Kidney epithelial cell (primary cell): ENCODE data around the gene PLEKHM3. TPM values are rescaled to one million over a fixed set of nuclear protein-coding genes. Genes with fewer than 3 reads are reported as not detected.

Source experiments
- DNase-seq: peaks from one replicate; pipeline ENCODE4 v3.0.0-alpha.2; 2010; ENCODE audit warnings: low read depth
- H3K27me3 ChIP-seq: 2 replicates; pipeline ENCODE4 v1.6.0; 2011; ENCODE audit warnings: low read length; ENCODE audit not compliant: control insufficient read depth, insufficient read depth
- H3K36me3 ChIP-seq: 2 replicates; pipeline ENCODE4 v1.5.1; 2011; ENCODE audit warnings: low read length; ENCODE audit not compliant: control insufficient read depth, insufficient read depth
- H3K4me3 ChIP-seq: 2 replicates; pipeline ENCODE4 v1.5.1; 2011; ENCODE audit warnings: low read depth, mild to moderate bottlenecking, control low read depth, low read length
- CTCF ChIP-seq: IDR thresholded peaks from 2 replicates; pipeline ENCODE4 v1.5.1; 2011; ENCODE audit warnings: mild to moderate bottlenecking, moderate library complexity, low read length, control low read depth, inconsistent platforms; ENCODE audit not compliant: insufficient read depth, poor library complexity, severe bottlenecking
- total RNA-seq: library from RNA; depleted of rRNA; stranded (reverse); fragments of >200 nt; gene quantifications from 2 replicates; pipeline ENCODE4 v1.2.3, GENCODE V29; 2015

Gene PLEKHM3
- total RNA-seq, 1 donor from 2014 or later: 6.3 TPM

- Histone ChIP-seq H3K36me3 (no peaks in the 10 kb centered on the region), H3K4me3 (no peak overlapping the region), H3K27me3 (no peaks in the 10 kb centered on the region)
- no peak for DNase-seq
- no peak for TF ChIP-seq CTCF
Observed at GRCh38 chr2:207935121-207935990, 90.0 kb downstream of the PLEKHM3 start.

GRCh38 chr2:207934720-207935119 lies 90.6 kb downstream of the PLEKHM3 start:
- no peak for DNase-seq
- TF ChIP-seq CTCF: no peak
- no peaks in the 10 kb centered on the region for H3K27me3 ChIP-seq
- no peaks in the 10 kb centered on the region for H3K36me3 ChIP-seq
- H3K4me3 ChIP-seq: no peak overlapping the region

GRCh38 chr2:207933396-207934065 lies 91.8 kb downstream of the PLEKHM3 start:
- no peaks in the 10 kb centered on the region for H3K36me3 ChIP-seq
- H3K4me3 ChIP-seq: no peak overlapping the region
- TF ChIP-seq CTCF: no peak
- DNase-seq: no peak
- no peaks in the 10 kb centered on the region for H3K27me3 ChIP-seq

- Histone ChIP-seq H3K4me3 (no peak overlapping the region), H3K27me3 (no peaks in the 10 kb centered on the region), H3K36me3 (no peaks in the 10 kb centered on the region)
- no peak for TF ChIP-seq CTCF
- no peak for DNase-seq
Observed at GRCh38 chr2:207932106-207932505, 93.2 kb downstream of the PLEKHM3 start.

GRCh38 chr2:207930747-207931146 lies 94.6 kb downstream of the PLEKHM3 start:
- peak overlapping the region; percentile 1 for H3K4me3 ChIP-seq
- no peaks in the 10 kb centered on the region for H3K27me3 ChIP-seq
- TF ChIP-seq CTCF: no peak
- H3K36me3 ChIP-seq: no peaks in the 10 kb centered on the region
- no peak for DNase-seq

- TF ChIP-seq CTCF: no peak
- H3K27me3 ChIP-seq: no peaks in the 10 kb centered on the region
- H3K36me3 ChIP-seq: no peaks in the 10 kb centered on the region
- H3K4me3 ChIP-seq: no peak overlapping the region
- no peak for DNase-seq
Observed at GRCh38 chr2:207929923-207930322, 95.4 kb downstream of the PLEKHM3 start.
